Neural crest cell (in vitro differentiated cells): Measurements from ENCODE around the gene JUN. TPM values are rescaled to one million over a fixed set of nuclear protein-coding genes. Genes with fewer than 3 reads are reported as not detected.

Experiments
- DNase-seq: peaks from one replicate; pipeline ENCODE4 v3.0.0; 2021; ENCODE audit warnings: low read depth, mixed read lengths, low spot score
- H3K27ac Mint-ChIP-seq: one replicate; pipeline ENCODE4 v1.8.0; 2021; ENCODE audit warnings: mild to moderate bottlenecking, mixed read lengths; ENCODE audit not compliant: unreplicated experiment
- H3K27me3 Mint-ChIP-seq: 2 replicates; pipeline ENCODE4 v1.8.0; 2021; ENCODE audit warnings: low read depth, mild to moderate bottlenecking, mixed read lengths
- H3K36me3 Mint-ChIP-seq: 2 replicates; pipeline ENCODE4 v1.8.0; 2021; ENCODE audit warnings: low read depth, mild to moderate bottlenecking, mixed read lengths
- H3K4me1 Mint-ChIP-seq: 2 replicates; pipeline ENCODE4 v1.8.0; 2021; ENCODE audit warnings: mixed read lengths
- H3K4me3 Mint-ChIP-seq: one replicate; pipeline ENCODE4 v1.8.0; 2021; ENCODE audit warnings: mild to moderate bottlenecking, mixed read lengths
- H3K9me3 Mint-ChIP-seq: 2 replicates; pipeline ENCODE4 v1.8.0; 2021; ENCODE audit warnings: mixed read lengths
- total RNA-seq: library from RNA; stranded (reverse); gene quantifications from 2 replicates; pipeline ENCODE4 v1.2.1, GENCODE V29; 2021
- TF ChIP-seq, protein P1 (sequence below): fragments of 200-600 bp; sonication (generic); conservative IDR thresholded peaks from 2 replicates; pipeline ENCODE4 v1.5.0; 2021; ENCODE audit warnings: antibody characterized with exemption, mild to moderate bottlenecking

Gene JUN
- total RNA-seq, 1 donor from 2014 or later, result 28.7 TPM

DNA sequence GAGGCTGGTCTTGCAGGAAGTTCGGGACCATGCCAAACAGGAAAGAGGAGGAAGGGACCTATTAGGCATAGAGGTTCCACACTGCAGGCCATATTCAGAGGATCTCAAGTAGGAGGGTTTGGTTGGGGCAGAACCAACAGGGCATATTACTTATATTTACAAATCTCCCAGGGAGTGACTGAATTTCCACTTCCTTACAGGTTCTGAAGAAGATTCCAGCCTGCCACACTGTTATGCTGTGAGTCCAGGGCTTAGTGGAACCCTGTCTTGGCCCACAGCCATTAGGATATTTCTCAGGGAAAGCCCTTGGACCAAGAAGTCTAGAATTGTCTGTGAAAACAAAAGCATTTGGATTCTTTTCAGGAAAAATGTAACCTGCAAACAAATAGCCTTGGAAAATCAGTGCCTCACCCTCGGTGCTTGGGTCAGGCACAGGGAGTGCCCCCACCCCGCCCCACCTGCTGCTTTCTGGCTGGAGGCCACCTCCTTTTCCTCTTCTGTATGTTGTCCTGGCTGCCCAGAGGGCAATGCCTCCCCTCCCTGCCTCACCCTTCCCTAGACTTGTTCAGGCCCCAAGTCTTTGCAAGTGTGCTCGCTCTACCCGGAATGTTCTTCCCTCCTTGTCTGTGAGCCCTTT, 41.0 kb upstream of the JUN start:
- TF ChIP-seq, protein P1, sequence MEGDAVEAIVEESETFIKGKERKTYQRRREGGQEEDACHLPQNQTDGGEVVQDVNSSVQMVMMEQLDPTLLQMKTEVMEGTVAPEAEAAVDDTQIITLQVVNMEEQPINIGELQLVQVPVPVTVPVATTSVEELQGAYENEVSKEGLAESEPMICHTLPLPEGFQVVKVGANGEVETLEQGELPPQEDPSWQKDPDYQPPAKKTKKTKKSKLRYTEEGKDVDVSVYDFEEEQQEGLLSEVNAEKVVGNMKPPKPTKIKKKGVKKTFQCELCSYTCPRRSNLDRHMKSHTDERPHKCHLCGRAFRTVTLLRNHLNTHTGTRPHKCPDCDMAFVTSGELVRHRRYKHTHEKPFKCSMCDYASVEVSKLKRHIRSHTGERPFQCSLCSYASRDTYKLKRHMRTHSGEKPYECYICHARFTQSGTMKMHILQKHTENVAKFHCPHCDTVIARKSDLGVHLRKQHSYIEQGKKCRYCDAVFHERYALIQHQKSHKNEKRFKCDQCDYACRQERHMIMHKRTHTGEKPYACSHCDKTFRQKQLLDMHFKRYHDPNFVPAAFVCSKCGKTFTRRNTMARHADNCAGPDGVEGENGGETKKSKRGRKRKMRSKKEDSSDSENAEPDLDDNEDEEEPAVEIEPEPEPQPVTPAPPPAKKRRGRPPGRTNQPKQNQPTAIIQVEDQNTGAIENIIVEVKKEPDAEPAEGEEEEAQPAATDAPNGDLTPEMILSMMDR, result no peak
- Mint-ChIP-seq H3K4me1 (peaks cover 4% of the 10 kb centered on the region), H3K36me3 (peaks cover 23% of the 10 kb centered on the region), H3K9me3 (peaks cover 19% of the 10 kb centered on the region), H3K27me3 (no peaks in the 10 kb centered on the region), H3K27ac (no peak overlapping the region), H3K4me3 (no peak overlapping the region)
- DNase-seq, result no peak

DNA sequence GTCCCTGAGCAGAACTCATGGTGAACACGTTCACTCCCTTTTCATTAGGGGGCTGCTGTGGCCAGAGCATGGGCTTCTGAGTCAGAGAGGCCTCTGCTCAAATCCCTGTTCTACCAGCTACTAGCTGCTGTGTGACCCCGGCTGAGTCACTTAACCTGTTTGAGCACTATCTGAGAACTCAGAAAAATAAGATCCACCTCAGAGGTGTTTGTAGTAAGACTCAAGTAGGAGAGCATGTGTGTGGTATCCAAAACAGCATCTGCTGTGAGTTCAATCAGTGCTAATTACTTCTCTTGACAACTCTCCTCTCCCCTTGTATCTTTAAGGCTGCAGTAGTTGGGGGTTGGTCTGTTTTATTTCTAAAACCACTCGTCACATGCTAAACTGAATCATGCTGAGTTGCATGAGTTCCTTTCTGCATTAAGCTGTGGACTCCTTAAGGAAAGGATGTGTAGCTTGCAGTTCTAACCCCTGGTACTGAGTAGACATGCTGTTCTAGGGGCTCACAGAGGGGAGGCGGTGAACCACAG, 39.7 kb upstream of the JUN start:
- TF ChIP-seq, protein P1, result no peak
- Mint-ChIP-seq H3K36me3 (peaks cover 20% of the 10 kb centered on the region), H3K4me1 (peaks cover 16% of the 10 kb centered on the region), H3K4me3 (no peak overlapping the region), H3K9me3 (peaks cover 16% of the 10 kb centered on the region), H3K27me3 (no peaks in the 10 kb centered on the region), H3K27ac (no peak overlapping the region)
- no peak for DNase-seq

GRCh38 chr1:58821309-58821708, 37.5 kb upstream of the JUN start:
- TF ChIP-seq, protein P1, result no peak
- Mint-ChIP-seq H3K27me3 (no peaks in the 10 kb centered on the region), H3K4me3 (no peak overlapping the region), H3K4me1 (peaks cover 22% of the 10 kb centered on the region), H3K9me3 (peaks cover 4% of the 10 kb centered on the region), H3K27ac (no peak overlapping the region), H3K36me3 (peaks cover 4% of the 10 kb centered on the region)
- no peak for DNase-seq

DNA sequence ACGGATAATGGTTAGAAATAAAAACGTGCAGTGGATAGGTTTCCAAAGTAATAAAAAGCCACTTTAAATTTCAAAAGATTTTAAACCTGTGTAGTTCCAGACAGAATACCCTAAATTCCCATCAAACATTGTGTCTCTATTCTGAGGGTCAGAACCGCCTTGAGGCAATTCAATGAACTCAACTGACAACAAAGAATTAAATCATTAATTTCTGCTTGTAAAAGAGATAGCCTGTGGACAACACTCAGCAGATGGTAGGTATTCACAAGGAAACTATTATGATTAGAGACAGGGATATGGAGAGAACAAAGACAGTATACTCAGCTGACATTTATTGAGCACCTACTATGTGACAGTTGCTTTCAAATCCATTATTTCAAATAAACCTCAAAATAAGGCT, 35.1 kb upstream of the JUN start:
- TF ChIP-seq, protein P1, result no peak
- Mint-ChIP-seq H3K4me1 (peaks cover 38% of the 10 kb centered on the region), H3K27me3 (no peaks in the 10 kb centered on the region), H3K4me3 (no peak overlapping the region), H3K9me3 (no peaks in the 10 kb centered on the region), H3K27ac (no peak overlapping the region), H3K36me3 (peaks cover under 1% of the 10 kb centered on the region)
- DNase-seq, result no peak

DNA sequence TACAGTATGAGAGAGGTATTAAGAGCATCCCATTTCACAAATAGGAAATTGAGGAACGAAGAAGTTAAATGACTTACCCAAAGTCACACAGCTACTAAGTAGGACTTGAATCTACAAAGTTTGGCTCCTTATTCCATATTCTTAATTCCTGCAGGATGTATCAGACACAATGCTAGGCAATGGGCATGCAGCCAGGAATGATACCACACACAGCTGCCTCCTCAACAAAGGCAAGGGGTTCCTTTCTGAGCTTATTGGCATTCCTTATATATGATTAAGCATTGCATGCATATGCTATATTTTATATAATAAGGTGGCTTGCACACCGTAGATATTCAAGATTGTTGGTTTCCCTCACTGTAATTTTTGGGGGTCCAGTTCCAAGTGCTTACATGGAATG, 34.2 kb upstream of the JUN start:
- no peaks in the 10 kb centered on the region for H3K27me3 Mint-ChIP-seq
- peaks cover 47% of the 10 kb centered on the region for H3K4me1 Mint-ChIP-seq
- H3K27ac Mint-ChIP-seq, result no peak overlapping the region
- H3K36me3 Mint-ChIP-seq, result no peaks in the 10 kb centered on the region
- TF ChIP-seq, protein P1, result no peak
- H3K4me3 Mint-ChIP-seq, result no peak overlapping the region
- DNase-seq, result no peak
- H3K9me3 Mint-ChIP-seq, result no peaks in the 10 kb centered on the region
